Mesodermal cell (in vitro differentiated cells): ENCODE measurements around the gene MAGED4. TPM values are rescaled to one million over a fixed set of nuclear protein-coding genes. Genes with fewer than 3 reads are reported as not detected.
"Not testable (repeated sequence)": the region's sequence is repeated elsewhere in the genome, so short reads cannot be mapped to it uniquely, and the experiment has no call there.

Source experiments
- H3K27ac ChIP-seq: 2 replicates; pipeline ENCODE4 v1.7.0; 2013; ENCODE audit warnings: mild to moderate bottlenecking, low read depth, low read length, moderate library complexity; ENCODE audit not compliant: severe bottlenecking
- H3K36me3 ChIP-seq: 2 replicates; pipeline ENCODE4 v1.7.1; 2013; ENCODE audit warnings: mild to moderate bottlenecking, low read length, moderate library complexity; ENCODE audit not compliant: control insufficient read depth, insufficient read depth
- H3K4me1 ChIP-seq: one replicate; pipeline ENCODE4 v1.7.1; 2013; ENCODE audit warnings: mild to moderate bottlenecking, low read length; ENCODE audit not compliant: insufficient read depth, control insufficient read depth, poor library complexity, severe bottlenecking
- H3K4me3 ChIP-seq: 2 replicates; pipeline ENCODE4 v1.7.0; 2013; ENCODE audit warnings: low read length, control low read depth, mild to moderate bottlenecking; ENCODE audit not compliant: insufficient read depth, poor library complexity, severe bottlenecking; ENCODE audit errors: extremely low read depth
- H3K9me3 ChIP-seq: 2 replicates; pipeline ENCODE4 v1.7.1; 2013; ENCODE audit warnings: mild to moderate bottlenecking, low read length, moderate library complexity; ENCODE audit not compliant: control insufficient read depth
- WGBS, 2 experiments: methylation state at CpG; one replicate each; pipeline ENCODE4 v1.1.5; 2013; ENCODE audit warnings: missing lambda C conversion rate in 2 of 2; ENCODE audit not compliant: insufficient coverage in 2 of 2; 5-methylcytosine and 5-hydroxymethylcytosine counted together
- polyA plus RNA-seq, 2 experiments: library from polyadenylated mRNA; stranded (reverse); fragments of 50-300 nt; gene quantifications; one replicate each; pipeline ENCODE4 v1.2.3, GENCODE V29; 2013

The MAGED4 gene
- polyA plus RNA-seq (2013, experiment 1 of 2), result 81.4 TPM
- 56.8 TPM for polyA plus RNA-seq (2013, experiment 2 of 2)

GRCh38 chrX:52184440-52185077 is at the start of gene MAGED4:
MAGED4 (plus strand) TSS chrX:52184888; CDS start chrX:52185923, 1,035 bp downstream.
- not testable (repeated sequence) for H3K27ac ChIP-seq, H3K4me1 ChIP-seq, H3K9me3 ChIP-seq, H3K36me3 ChIP-seq, H3K4me3 ChIP-seq
- no CpG with 5 or more reads among the region's 40 CpGs for WGBS, 2 experiments

- no peak overlapping the region for H3K27ac ChIP-seq
- H3K9me3 ChIP-seq, result no peaks in the 10 kb centered on the region
- no peaks in the 10 kb centered on the region for H3K36me3 ChIP-seq
- H3K4me1 ChIP-seq, result no peaks in the 10 kb centered on the region
- WGBS, 2 experiments, result 85% methylated on average over 2 of the region's 2 CpGs; no CpG with 5 or more reads in 1 of the 2 experiments
- no peak overlapping the region for H3K4me3 ChIP-seq
Measured at GRCh38 chrX:52138830-52139544, 45.7 kb upstream of the MAGED4 start.

- Histone ChIP-seq H3K9me3 (no peaks in the 10 kb centered on the region), H3K27ac (no peak overlapping the region), H3K36me3 (no peaks in the 10 kb centered on the region), H3K4me1 (no peaks in the 10 kb centered on the region), H3K4me3 (no peak overlapping the region)
Measured at GRCh38 chrX:52139545-52139895, 45.2 kb upstream of the MAGED4 start.

GRCh38 chrX:52140020-52140419 is 44.7 kb upstream of the MAGED4 start:
- Histone ChIP-seq H3K9me3 (no peaks in the 10 kb centered on the region), H3K27ac (no peak overlapping the region), H3K36me3 (no peaks in the 10 kb centered on the region), H3K4me1 (no peaks in the 10 kb centered on the region), H3K4me3 (no peak overlapping the region)
- no CpG with 5 or more reads among the region's 1 CpG for WGBS, 2 experiments

GRCh38 chrX:52150667-52151066 is 34.0 kb upstream of the MAGED4 start:
- H3K36me3 ChIP-seq, H3K4me1 ChIP-seq, H3K4me3 ChIP-seq, H3K27ac ChIP-seq, H3K9me3 ChIP-seq: not testable (repeated sequence)
- 93 to 94% methylated on average over 9 to 10 of the region's 10 CpGs for WGBS, 2 experiments

- not testable (repeated sequence) for H3K27ac ChIP-seq, H3K9me3 ChIP-seq, H3K36me3 ChIP-seq, H3K4me3 ChIP-seq, H3K4me1 ChIP-seq
- WGBS, 2 experiments, result 87% methylated on average over 5 of the region's 8 CpGs; no CpG with 5 or more reads in 1 of the 2 experiments
Measured at GRCh38 chrX:52160140-52160539, 24.5 kb upstream of the MAGED4 start.

GRCh38 chrX:52166840-52167239 is 17.8 kb upstream of the MAGED4 start:
- H3K36me3 ChIP-seq, result no peaks in the 10 kb centered on the region

GRCh38 chrX:52171055-52171454 is 13.6 kb upstream of the MAGED4 start:
- WGBS, 2 experiments, result 78 to 81% methylated on average over 9 of the region's 10 CpGs
- not testable (repeated sequence) for H3K36me3 ChIP-seq, H3K9me3 ChIP-seq, H3K4me1 ChIP-seq, H3K4me3 ChIP-seq, H3K27ac ChIP-seq

More at GRCh38 chrX:52166840-52167239, 17.8 kb upstream of the MAGED4 start:
- Histone ChIP-seq H3K4me3 (no peak overlapping the region), H3K27ac (no peak overlapping the region), H3K9me3 (no peaks in the 10 kb centered on the region), H3K4me1 (no peaks in the 10 kb centered on the region)

- no CpG with 5 or more reads among the region's 18 CpGs for WGBS, 2 experiments
- H3K27ac ChIP-seq, H3K4me1 ChIP-seq, H3K9me3 ChIP-seq, H3K36me3 ChIP-seq, H3K4me3 ChIP-seq: not testable (repeated sequence)
Measured at GRCh38 chrX:52185078-52185453, 378 bp downstream of the MAGED4 start.

GRCh38 chrX:52211405-52211804 is 26.7 kb downstream of the MAGED4 start:
- not testable (repeated sequence) for H3K36me3 ChIP-seq, H3K27ac ChIP-seq, H3K9me3 ChIP-seq, H3K4me1 ChIP-seq, H3K4me3 ChIP-seq
- WGBS, 2 experiments, result no CpG with 5 or more reads among the region's 6 CpGs

- WGBS, 2 experiments, result 80 to 87% methylated on average over 1 to 2 of the region's 3 CpGs
- no peaks in the 10 kb centered on the region for H3K4me1 ChIP-seq
- H3K9me3 ChIP-seq, result no peaks in the 10 kb centered on the region
- H3K36me3 ChIP-seq, result no peaks in the 10 kb centered on the region
- no peak overlapping the region for H3K4me3 ChIP-seq
- H3K27ac ChIP-seq, result no peak overlapping the region
Measured at GRCh38 chrX:52213276-52213675, 28.6 kb downstream of the MAGED4 start.
